Stimulated activated naive CD8-positive, alpha-beta T cell treated with anti-CD3 and anti-CD28 coated beads, Interleukin-15, amount 100 ng/mL, for 72 hours (primary cell): ENCODE results near the gene TBC1D8.

Source experiments
- ATAC-seq: fragments of 150-1000 bp; cut with Tn5 transposase; 2 replicates; pipeline ENCODE4 v1.10.0; 2021; ENCODE audit warnings: mild to moderate bottlenecking, moderate library complexity
- DNase-seq, 2 donors: peaks; one replicate each; pipeline ENCODE4 v3.0.0; 2021 to 2022
- H3K27ac Mint-ChIP-seq, 2 donors: one replicate each; pipeline ENCODE4 v1.8.0; 2022; ENCODE audit warnings: mild to moderate bottlenecking in 2 of 2, mixed read lengths in 2 of 2, moderate library complexity in 2 of 2
- H3K27me3 Mint-ChIP-seq: one replicate; pipeline ENCODE4 v1.8.0; 2022; ENCODE audit warnings: mixed read lengths
- H3K4me1 Mint-ChIP-seq: one replicate; pipeline ENCODE4 v1.8.0; 2022; ENCODE audit warnings: mild to moderate bottlenecking, mixed read lengths
- H3K4me3 Mint-ChIP-seq, 2 donors: one replicate each; pipeline ENCODE4 v1.8.0; 2022; ENCODE audit warnings: mild to moderate bottlenecking in 2 of 2, mixed read lengths in 2 of 2, moderate library complexity in 1 of 2
- H3K9me3 Mint-ChIP-seq, 2 donors: one replicate each; pipeline ENCODE4 v1.8.0; 2022; ENCODE audit warnings: mixed read lengths in 2 of 2

Gene TBC1D8

DNA sequence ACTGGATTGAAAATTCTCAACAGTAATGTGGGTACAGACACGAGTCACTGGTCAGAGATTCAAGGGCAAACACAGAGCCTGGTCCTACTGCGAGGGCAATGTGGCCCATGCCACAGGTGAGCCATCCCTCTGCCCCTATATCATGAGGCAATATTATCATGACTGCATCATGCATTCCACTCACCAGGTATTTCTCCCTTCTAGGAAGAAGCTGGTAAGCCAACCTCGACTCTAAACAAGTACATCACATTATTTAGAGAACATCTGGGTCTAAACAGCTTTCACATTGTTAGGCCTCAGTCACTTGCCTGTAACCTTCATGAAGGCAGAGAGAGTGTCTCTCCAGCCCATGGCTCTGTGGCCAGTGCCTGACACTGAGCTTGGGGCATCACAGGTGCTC is 163.6 kb downstream of the TBC1D8 start:
- no peak for DNase-seq
- Mint-ChIP-seq H3K27ac (no peak overlapping the region), H3K27me3 (no peaks in the 10 kb centered on the region), H3K4me1 (peaks cover 16% of the 10 kb centered on the region), H3K9me3 (no peaks in the 10 kb centered on the region), H3K4me3 (no peak overlapping the region)
- no peak for ATAC-seq

DNA sequence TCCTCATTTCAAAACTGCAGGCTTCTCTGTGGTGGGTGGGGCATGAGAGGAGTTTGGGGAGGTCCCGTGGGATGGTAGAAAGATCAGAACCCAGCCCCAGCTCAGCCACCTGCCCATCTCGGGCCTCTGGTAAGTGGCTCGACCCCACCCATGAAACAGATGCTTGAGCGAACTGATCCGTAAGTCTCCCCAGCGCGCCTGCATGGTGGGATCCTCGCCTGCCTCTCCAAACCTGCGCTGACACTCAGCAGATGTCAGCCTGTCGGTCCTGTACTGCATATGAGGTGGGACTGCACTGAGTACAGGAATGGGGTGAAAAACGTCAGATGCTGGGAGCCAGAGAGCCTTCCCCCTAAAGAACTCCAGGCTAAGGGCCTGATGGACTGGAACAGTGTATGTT is 165.0 kb downstream of the TBC1D8 start:
- H3K4me1 Mint-ChIP-seq = peaks cover 6% of the 10 kb centered on the region
- ATAC-seq (no peak), DNase-seq (no peak)
- no peaks in the 10 kb centered on the region for H3K9me3 Mint-ChIP-seq
- no peak overlapping the region for H3K4me3 Mint-ChIP-seq
- no peaks in the 10 kb centered on the region for H3K27me3 Mint-ChIP-seq
- no peak overlapping the region for H3K27ac Mint-ChIP-seq

DNA sequence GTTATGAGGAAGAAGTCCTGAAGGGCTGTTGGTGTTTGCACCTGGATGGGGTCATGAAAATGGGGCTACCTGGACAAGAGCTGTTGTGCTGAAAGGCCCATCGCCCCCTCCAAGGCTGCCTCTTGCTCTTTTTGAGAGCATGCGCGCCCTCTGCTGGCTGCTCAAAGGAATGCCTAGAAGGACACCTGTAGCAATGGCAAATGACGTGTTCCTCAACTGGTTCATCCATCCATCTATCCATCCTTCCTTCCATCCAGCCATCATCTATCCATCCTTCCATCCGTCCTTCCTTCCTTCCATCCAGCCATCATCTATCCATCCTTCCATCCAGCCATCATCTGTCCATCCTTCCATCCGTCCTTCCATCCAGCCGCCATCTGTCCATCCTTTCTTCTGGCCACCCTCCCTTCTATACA is 166.3 kb downstream of the TBC1D8 start:
- no peak overlapping the region for H3K4me3 Mint-ChIP-seq

DNA sequence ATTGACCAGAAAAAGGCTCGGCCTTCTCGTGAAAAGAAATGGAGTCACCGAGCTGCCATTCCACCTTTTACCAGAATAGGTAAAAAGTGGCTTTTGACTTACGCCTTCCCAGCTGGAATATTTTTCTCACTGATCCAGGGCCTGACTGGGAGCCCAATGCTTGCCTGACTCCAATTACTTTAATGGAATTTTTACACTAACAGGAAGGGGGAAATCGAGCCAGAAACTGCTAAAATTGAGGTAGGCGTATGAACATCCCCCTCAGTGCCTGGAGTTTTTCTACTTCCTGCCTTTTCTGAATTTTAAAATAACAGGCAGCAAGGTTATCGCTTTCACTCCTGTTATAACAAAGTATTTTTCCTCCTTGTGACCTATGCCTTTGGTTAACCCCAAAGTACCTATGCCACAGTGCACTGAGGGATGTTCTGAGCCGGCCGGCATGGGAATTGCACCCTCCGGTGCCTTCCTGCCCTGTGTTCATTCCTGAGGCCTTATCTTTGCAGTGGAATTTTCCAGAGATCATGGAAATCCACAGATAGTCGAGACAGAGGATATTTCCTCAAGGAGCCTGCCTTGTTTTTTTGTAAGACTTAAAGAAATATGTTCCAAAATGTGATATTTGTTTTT is 167.4 kb downstream of the TBC1D8 start:
- DNase-seq (no peak), ATAC-seq (no peak)
- H3K27ac Mint-ChIP-seq = peak overlapping the region in 1 of 2 donors; percentile 16
- H3K4me1 Mint-ChIP-seq = peaks cover 6% of the 10 kb centered on the region
- no peak overlapping the region for H3K4me3 Mint-ChIP-seq
- no peaks in the 10 kb centered on the region for H3K27me3 Mint-ChIP-seq
- no peaks in the 10 kb centered on the region for H3K9me3 Mint-ChIP-seq

More for the DNA sequence above, 166.3 kb downstream of the TBC1D8 start:
- Mint-ChIP-seq H3K9me3 (no peaks in the 10 kb centered on the region), H3K4me1 (peaks cover 6% of the 10 kb centered on the region), H3K27ac (no peak overlapping the region), H3K27me3 (no peaks in the 10 kb centered on the region)
- peak; percentile 62 to 75 for DNase-seq
- ATAC-seq = peak; percentile 86

DNA sequence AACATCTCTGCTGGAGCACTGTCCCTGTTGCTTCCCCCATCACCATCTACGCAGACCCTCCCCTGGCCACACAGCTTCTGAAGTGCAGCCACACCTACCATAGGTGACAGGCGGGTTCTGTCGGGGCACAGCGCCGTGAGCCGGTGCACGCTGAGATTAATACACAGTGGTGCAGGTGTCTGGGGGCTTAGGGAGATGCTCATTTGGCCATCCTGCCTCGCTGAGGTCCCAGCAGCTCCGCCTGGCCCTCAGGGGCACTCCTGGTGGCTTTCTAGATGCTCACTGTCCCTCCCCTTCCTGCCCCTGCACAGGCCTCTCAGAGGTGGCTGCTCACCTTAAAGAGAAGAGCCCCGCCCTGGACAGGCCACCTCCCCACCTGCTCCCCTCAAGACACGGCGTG is 168.0 kb downstream of the TBC1D8 start:
- DNase-seq (no peak), ATAC-seq (no peak)
- H3K4me1 Mint-ChIP-seq = peaks cover 6% of the 10 kb centered on the region
- H3K9me3 Mint-ChIP-seq = no peaks in the 10 kb centered on the region
- no peak overlapping the region for H3K4me3 Mint-ChIP-seq
- no peaks in the 10 kb centered on the region for H3K27me3 Mint-ChIP-seq
- H3K27ac Mint-ChIP-seq = no peak overlapping the region

DNA sequence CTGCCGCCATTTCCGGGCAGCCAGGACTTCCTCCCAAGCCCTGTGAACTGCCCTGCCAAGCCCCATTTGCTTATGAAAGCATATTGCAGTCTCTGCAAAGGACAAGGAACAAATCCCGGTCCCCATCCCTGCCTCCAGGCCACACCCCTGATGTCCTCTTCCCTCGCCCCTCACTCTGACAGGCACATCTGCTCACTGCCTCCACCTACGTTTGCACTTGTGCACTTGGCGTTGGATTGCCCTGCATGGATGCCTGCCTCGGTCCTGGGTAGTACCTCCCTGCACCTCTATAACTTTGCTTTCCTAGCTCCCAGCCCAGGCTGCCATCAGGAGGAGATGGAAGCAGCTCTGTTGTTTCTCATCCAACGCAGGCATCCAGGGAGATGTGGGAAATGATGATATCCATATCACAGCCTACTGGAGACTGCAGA is 168.7 kb downstream of the TBC1D8 start:
- peaks cover 6% of the 10 kb centered on the region for H3K4me1 Mint-ChIP-seq
- DNase-seq (no peak), ATAC-seq (no peak)
- H3K4me3 Mint-ChIP-seq = no peak overlapping the region
- H3K27me3 Mint-ChIP-seq = no peaks in the 10 kb centered on the region
- no peaks in the 10 kb centered on the region for H3K9me3 Mint-ChIP-seq
- H3K27ac Mint-ChIP-seq = peak overlapping the region; percentile 48 to 73

DNA sequence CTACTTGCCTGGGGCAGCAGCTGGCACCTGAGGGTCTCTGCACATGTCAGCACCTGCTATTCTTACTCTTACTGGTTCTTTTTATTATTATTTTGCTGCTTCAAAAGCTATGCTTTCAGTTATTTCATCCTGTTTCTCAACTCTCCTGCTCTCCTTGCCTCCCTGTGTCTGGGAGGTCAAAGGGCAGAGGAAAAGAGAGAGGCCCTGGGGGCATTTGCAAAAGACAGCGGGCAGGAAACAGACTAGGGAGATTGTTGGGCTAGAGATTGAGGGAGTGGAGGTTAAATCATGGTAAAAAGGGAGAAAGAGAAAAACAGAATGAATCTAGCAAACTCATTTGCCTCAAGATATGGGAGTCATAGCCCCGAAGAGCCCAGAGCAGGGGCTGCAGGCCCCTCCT is 170.2 kb downstream of the TBC1D8 start:
- DNase-seq = no peak
- peaks cover 15% of the 10 kb centered on the region for H3K4me1 Mint-ChIP-seq
- no peak overlapping the region for H3K4me3 Mint-ChIP-seq
- H3K27me3 Mint-ChIP-seq = no peaks in the 10 kb centered on the region
- peak overlapping the region; percentile 3 to 75 for H3K27ac Mint-ChIP-seq
- no peaks in the 10 kb centered on the region for H3K9me3 Mint-ChIP-seq
- ATAC-seq = no peak

DNA sequence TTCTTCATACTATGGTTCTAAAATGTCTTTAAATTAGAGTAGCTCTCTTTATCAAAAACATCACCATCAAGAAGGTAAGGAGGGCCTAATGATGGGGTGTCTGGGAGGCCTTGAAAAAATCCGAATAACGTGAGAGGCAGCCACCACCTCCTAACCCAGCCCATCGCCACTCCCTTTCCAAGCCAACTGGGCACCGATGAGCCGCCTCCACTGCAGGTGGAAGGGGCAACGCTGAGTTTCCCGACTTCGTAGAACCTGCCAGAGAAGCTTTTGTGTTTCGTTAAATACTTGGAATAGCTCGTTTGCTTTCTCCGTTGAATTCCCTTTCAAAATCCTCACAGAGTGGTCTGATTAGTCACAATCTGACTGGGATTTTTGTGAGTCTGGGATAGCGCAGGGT is 171.1 kb downstream of the TBC1D8 start:
- DNase-seq (no peak), ATAC-seq (no peak)
- H3K4me1 Mint-ChIP-seq = peaks cover 13% of the 10 kb centered on the region
- no peak overlapping the region for H3K27ac Mint-ChIP-seq
- no peaks in the 10 kb centered on the region for H3K9me3 Mint-ChIP-seq
- no peaks in the 10 kb centered on the region for H3K27me3 Mint-ChIP-seq
- no peak overlapping the region for H3K4me3 Mint-ChIP-seq

DNA sequence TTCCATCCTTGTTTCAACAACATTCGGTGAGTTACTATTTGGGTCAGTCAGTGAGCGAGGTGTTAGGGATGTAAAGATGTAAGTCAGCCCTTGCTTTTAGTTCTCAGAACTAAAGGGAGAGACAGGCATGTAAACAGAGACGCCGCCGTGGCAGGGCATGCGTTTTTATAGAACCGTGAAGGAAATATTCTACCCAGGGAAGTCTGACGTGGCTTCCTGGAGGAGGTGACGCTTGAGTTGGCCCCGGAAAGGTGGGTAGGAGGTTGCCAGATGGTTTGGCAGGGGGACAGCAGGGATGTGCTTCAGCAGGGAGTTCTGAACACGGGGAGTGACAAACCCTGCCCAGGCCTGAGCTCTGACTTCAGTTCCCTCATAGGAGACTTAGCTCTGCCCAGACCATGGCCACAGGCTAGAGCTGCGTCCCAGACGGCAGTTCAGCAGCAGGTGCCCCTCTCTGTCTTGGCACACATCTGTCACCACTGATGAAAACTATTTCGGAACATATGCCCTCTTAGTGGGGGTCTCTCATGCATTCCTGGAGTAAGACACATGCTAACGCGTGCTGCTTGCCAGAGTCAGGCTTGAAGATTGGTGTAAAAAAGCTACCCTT is 172.5 kb downstream of the TBC1D8 start:
- Mint-ChIP-seq H3K27me3 (no peaks in the 10 kb centered on the region), H3K27ac (peak overlapping the region in 1 of 2 donors; percentile 40), H3K4me3 (no peak overlapping the region), H3K4me1 (peaks cover 9% of the 10 kb centered on the region), H3K9me3 (no peaks in the 10 kb centered on the region)
- DNase-seq = no peak
- no peak for ATAC-seq

DNA sequence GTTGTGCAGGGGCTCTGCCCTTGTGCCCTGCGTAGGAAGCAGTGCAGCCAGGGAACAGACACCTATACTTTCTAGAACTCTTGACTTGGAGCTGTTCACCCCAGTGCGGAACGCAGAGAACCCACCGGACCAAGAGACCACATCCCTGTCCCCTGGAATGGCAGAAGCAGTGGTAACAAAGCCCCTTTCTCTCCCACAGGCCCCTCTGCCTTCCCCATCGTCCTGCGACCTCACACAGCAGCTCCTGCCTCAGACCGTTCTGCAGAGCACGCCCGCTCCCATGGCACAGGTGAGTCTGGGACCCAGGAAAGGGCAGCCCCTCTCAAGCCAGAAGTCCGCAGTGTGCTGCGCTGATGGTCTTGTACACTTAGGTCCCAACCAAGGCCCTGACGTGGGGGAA is 173.7 kb downstream of the TBC1D8 start:
- no peak overlapping the region for H3K4me3 Mint-ChIP-seq
- no peak for DNase-seq
- H3K27me3 Mint-ChIP-seq = no peaks in the 10 kb centered on the region
- no peak overlapping the region for H3K27ac Mint-ChIP-seq
- no peak for ATAC-seq
- H3K9me3 Mint-ChIP-seq = no peaks in the 10 kb centered on the region
- H3K4me1 Mint-ChIP-seq = peaks cover 9% of the 10 kb centered on the region

DNA sequence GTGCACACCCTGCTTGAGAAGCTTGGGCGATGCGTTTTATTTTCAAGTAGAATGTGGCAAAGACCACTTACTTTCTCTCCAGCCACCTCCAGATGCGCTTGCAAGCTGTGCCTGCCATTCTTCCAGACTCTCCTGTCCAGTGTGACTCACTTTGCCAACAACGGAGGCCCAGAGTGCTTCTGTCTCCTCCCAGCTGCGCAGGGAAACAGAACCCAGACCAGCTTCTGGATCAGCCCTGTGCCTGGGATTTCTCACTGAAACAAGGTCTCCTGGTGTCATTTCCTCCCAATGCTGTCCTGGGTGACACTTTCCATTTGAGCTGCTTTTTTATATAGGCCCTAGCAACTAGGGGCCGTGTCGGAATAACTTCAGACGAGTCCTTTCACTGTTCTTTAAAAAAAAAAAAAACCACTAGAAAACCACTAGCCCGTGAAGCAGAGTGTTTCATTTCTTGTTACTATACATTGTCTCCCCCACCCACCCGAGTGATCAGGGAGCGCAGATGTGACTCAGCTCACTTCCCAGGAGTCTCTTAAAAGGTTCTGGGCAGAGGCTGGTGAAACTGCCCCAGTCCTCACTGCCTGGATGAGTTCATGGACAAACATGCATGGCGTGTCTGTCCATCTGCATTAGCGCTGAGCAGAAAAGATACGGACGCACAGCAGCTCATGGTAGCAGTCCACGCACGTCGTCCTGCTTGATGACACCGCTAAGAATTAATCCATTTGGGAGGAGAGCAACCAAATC is 174.4 kb downstream of the TBC1D8 start:
- Mint-ChIP-seq H3K4me3 (no peak overlapping the region), H3K4me1 (peaks cover 9% of the 10 kb centered on the region), H3K27ac (peak overlapping the region in 1 of 2 donors; percentile 27), H3K9me3 (no peaks in the 10 kb centered on the region), H3K27me3 (no peaks in the 10 kb centered on the region)
- no peak for ATAC-seq
- no peak for DNase-seq

DNA sequence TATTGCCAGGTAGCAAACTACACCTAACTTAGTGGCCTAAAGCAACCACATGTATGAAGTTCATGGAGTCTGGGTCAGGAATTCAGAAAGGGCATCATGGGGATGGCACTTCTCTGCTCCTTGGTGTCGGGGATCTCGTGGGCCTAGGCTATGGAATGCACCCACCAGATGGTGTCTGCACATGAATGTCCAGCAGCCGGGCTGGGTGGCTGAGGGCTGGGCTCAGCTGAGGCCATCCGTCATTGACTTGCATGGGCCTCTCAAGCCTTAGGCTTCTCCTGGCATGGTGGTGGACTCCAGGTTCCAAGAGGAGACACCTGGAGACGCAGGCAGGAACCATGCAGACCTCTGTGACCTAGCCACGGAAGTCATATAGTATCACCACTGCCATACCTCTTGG is 175.1 kb downstream of the TBC1D8 start:
- Mint-ChIP-seq H3K4me1 (peaks cover 9% of the 10 kb centered on the region), H3K4me3 (no peak overlapping the region), H3K9me3 (no peaks in the 10 kb centered on the region), H3K27me3 (no peaks in the 10 kb centered on the region), H3K27ac (no peak overlapping the region)
- ATAC-seq = no peak
- no peak for DNase-seq

DNA sequence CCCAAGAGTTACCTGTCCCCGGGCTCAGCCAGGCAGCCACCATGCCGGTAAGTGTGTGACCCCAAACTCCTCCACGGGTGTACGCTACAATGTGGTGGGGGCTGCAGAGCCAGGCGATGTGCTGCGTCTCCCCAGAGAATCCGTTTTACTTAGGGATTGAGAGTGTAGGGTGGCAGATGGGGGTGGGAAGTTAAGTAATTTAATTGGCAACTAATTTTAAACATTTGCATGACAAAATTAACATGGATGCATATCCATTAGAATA is 175.7 kb downstream of the TBC1D8 start:
- Mint-ChIP-seq H3K27ac (no peak overlapping the region), H3K4me3 (no peak overlapping the region), H3K9me3 (no peaks in the 10 kb centered on the region), H3K4me1 (peaks cover 9% of the 10 kb centered on the region), H3K27me3 (no peaks in the 10 kb centered on the region)
- ATAC-seq (no peak), DNase-seq (no peak)

DNA sequence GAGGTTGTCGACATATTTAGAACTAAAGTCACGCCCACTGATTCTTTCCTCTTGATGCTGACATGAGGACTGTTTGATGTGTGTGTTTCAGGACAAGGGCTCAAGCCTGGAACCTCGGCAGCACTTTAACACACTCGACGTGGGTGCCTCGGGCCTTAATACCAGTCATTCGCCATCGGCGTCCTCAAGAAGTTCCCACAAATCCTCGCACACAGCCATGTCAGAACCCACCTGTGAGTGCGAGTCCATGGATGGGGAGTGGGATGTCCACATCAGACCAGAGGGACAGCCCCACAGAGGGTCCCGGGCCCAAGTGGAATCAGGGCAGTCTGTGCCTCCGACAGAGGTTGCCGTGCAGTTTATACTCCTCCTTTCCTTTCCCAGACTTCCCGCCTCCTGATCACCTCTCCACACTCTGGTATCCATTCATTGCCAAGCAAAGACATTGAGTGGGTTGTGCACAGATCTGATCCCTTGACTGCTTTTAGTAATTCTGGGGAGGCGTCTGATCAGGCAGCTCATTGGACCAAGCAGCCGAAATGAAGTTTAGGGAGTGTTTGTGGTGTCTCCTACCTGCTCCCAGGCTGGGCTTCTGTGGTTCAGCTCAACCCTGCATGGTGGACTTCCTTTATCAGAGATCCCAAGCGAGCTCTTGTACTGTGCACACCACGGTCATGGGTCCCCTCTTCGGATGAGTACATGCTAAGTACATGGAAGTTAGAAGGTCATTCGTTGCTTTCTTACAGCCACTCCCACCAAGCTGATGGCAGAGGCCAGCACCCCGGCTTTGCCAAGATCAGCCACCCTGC is 176.3 kb downstream of the TBC1D8 start:
- Mint-ChIP-seq H3K27ac (no peak overlapping the region), H3K27me3 (no peaks in the 10 kb centered on the region), H3K4me3 (no peak overlapping the region), H3K4me1 (peaks cover 9% of the 10 kb centered on the region), H3K9me3 (no peaks in the 10 kb centered on the region)
- no peak for ATAC-seq
- no peak for DNase-seq

DNA sequence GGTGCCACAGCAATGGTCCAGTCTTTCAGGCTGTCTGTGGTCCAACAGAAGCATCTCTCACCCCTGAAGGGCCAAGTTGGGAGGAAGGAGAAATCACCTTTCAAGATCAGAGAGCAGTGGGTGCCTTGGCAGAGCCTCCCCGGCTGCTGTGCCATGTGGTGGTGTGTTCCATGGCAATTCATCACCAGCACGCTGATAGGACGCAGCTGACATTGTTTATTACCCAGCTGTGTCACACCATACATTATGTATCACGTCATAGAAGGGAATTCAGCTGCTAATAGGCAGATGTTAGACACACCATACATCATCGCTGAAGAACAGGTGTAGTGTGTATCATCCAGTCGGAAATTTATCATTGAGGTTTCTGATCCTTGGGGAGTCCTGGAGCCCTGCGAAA is 178.7 kb downstream of the TBC1D8 start:
- H3K27ac Mint-ChIP-seq = no peak overlapping the region
- H3K9me3 Mint-ChIP-seq = no peaks in the 10 kb centered on the region
- no peak overlapping the region for H3K4me3 Mint-ChIP-seq
- peaks cover 9% of the 10 kb centered on the region for H3K4me1 Mint-ChIP-seq
- ATAC-seq (no peak), DNase-seq (no peak)
- H3K27me3 Mint-ChIP-seq = no peaks in the 10 kb centered on the region

DNA sequence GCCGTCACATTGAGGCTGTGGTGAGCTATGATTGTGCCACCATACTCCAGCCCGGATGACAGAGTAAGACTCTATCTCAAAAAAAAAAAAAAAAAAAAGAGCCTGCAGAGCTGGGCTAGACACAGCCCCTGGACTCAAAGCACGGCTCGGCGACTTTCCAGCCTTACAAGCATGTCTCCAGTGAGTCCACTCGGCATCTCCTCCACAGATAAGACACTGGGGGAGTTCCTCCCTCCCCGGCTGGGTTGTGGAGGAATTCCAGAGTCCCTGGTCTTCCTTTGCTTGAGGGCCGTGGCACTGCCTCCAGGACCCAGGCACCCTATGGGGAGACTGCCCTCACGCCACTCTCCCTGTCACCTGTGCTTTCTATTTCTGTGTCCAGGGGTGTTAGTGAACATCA is 180.0 kb downstream of the TBC1D8 start:
- H3K27ac Mint-ChIP-seq = no peak overlapping the region
- no peak overlapping the region for H3K4me3 Mint-ChIP-seq
- DNase-seq (no peak), ATAC-seq (no peak)
- no peaks in the 10 kb centered on the region for H3K27me3 Mint-ChIP-seq
- no peaks in the 10 kb centered on the region for H3K9me3 Mint-ChIP-seq
- no peaks in the 10 kb centered on the region for H3K4me1 Mint-ChIP-seq
